ENCODE results near the gene TANC1. TPM values are rescaled to one million over a fixed set of nuclear protein-coding genes. Genes with fewer than 3 reads are reported as not detected.

TANC1 gene
- polyA plus RNA-seq, 1 donor from 2014 or later, result 0.37 TPM

- Histone ChIP-seq H3K27ac (ENCODE audit: low read length) (peak overlapping the region; percentile 53), H3K9ac (ENCODE audit: low read length) (no peak overlapping the region), H4K20me1 (ENCODE audit: insufficient read depth) (no peaks in the 10 kb centered on the region), H3K9me3 (ENCODE audit: low read length) (no peaks in the 10 kb centered on the region), H3K27me3 (ENCODE audit: insufficient read depth, low read depth, low read length) (no peaks in the 10 kb centered on the region), H3K4me3 (ENCODE audit: low read length) (no peak overlapping the region), H3K4me2 (ENCODE audit: low read length) (no peak overlapping the region), H3K9me2 (ENCODE audit: insufficient read depth, low read length) (no peaks in the 10 kb centered on the region), H3K36me3 (ENCODE audit: insufficient read depth, low read length) (no peaks in the 10 kb centered on the region), H2AFZ (ENCODE audit: low read depth, low read length) (no peak overlapping the region), H3K79me2 (replicated peaks; ENCODE audit: insufficient read depth, low read length) (no peaks in the 10 kb centered on the region), H3F3A (ENCODE audit: insufficient read depth, low read length, poor library complexity, severe bottlenecking) (no peaks in the 10 kb centered on the region)
- peak; percentile 43 for TF ChIP-seq POLR2AphosphoS5 (IDR thresholded peaks at IDR 0.05)
- no peak for TF ChIP-seq REST (IDR thresholded peaks at IDR 0.05; ENCODE audit: borderline replicate concordance)
- no peak for TF ChIP-seq RAD21 (conservative IDR thresholded peaks at IDR 0.05)
Observed at GRCh38 chr2:159279700-159280099, 311.3 kb downstream of the TANC1 start.

GRCh38 chr2:159281002-159281401 lies 312.6 kb downstream of the TANC1 start:
- no peaks in the 10 kb centered on the region for H3F3A ChIP-seq (ENCODE audit: insufficient read depth, low read length, poor library complexity, severe bottlenecking)
- H3K4me3 ChIP-seq (ENCODE audit: low read length), result no peak overlapping the region
- TF ChIP-seq SMC3 (conservative IDR thresholded peaks at IDR 0.05; ENCODE audit: poor library complexity) (no peak), EP300 (conservative IDR thresholded peaks at IDR 0.05; ENCODE audit: poor library complexity, severe bottlenecking) (no peak), CTCF (IDR thresholded peaks at IDR 0.05; ENCODE audit: poor library complexity, severe bottlenecking) (no peak), TAF1 (IDR thresholded peaks at IDR 0.05; ENCODE audit: low read depth) (no peak)
- no peak overlapping the region for H3K9ac ChIP-seq (ENCODE audit: low read length)
- H3K4me2 ChIP-seq (ENCODE audit: low read length), result no peak overlapping the region
- H3K27ac ChIP-seq (ENCODE audit: low read length), result no peak overlapping the region
- no peaks in the 10 kb centered on the region for H3K36me3 ChIP-seq (ENCODE audit: insufficient read depth, low read length)
- no peaks in the 10 kb centered on the region for H4K20me1 ChIP-seq (ENCODE audit: insufficient read depth)
- H3K9me2 ChIP-seq (ENCODE audit: insufficient read depth, low read length), result no peaks in the 10 kb centered on the region
- H3K27me3 ChIP-seq (ENCODE audit: insufficient read depth, low read depth, low read length), result no peaks in the 10 kb centered on the region
- H2AFZ ChIP-seq (ENCODE audit: low read depth, low read length), result no peak overlapping the region
- no peaks in the 10 kb centered on the region for H3K79me2 ChIP-seq (replicated peaks; ENCODE audit: insufficient read depth, low read length)
- no peaks in the 10 kb centered on the region for H3K9me3 ChIP-seq (ENCODE audit: low read length)

Small RNAs within 50 kb of the gene (small RNA-seq; reads per million reads assigned to genes)
- gene MIR6888, result 0 reads per million in 3 experiments
- 0 to 0.08 (median 0) reads per million in 3 experiments for gene RNU2-21P
- 0 reads per million in 3 experiments for gene RNU6-580P

Other genes starting within 250 kb of the TANC1 start
- 0.94 and 4.2 TPM in 2 replicates for gene DAPL1, start 173.3 kb upstream of the TANC1 start, polyA plus RNA-seq

All from neural cell (in vitro differentiated cells).